Mucosa of rectum (tissue), 2 donors: ENCODE measurements around the gene PCK2.

Experiments used
- H3K27ac ChIP-seq, 2 donors: one replicate each; pipeline ENCODE4 v1.7.0; 2013; ENCODE audit warnings: inconsistent platforms in 2 of 2, low read depth in 2 of 2, low read length in 2 of 2
- H3K27me3 ChIP-seq, 2 donors: one replicate each; pipeline ENCODE4 v1.7.0; 2013; ENCODE audit warnings: low read length in 2 of 2; ENCODE audit not compliant: control insufficient read depth in 2 of 2, insufficient read depth in 2 of 2
- H3K36me3 ChIP-seq, 2 donors: one replicate each; pipeline ENCODE4 v1.7.0; 2013; ENCODE audit warnings: low read length in 2 of 2; ENCODE audit not compliant: control insufficient read depth in 2 of 2, insufficient read depth in 2 of 2
- H3K4me1 ChIP-seq, 2 donors: one replicate each; pipeline ENCODE4 v1.7.0; 2013; ENCODE audit warnings: low read length in 2 of 2, mild to moderate bottlenecking in 1 of 2; ENCODE audit not compliant: control insufficient read depth in 2 of 2, insufficient read depth in 2 of 2
- H3K4me3 ChIP-seq, 2 donors: one replicate each; pipeline ENCODE4 v1.7.0; 2013; ENCODE audit warnings: low read length in 2 of 2
- H3K9ac ChIP-seq, 2 donors: one replicate each; pipeline ENCODE4 v1.7.0; 2013; ENCODE audit warnings: low read length in 2 of 2, low read depth in 1 of 2, mild to moderate bottlenecking in 1 of 2
- H3K9me3 ChIP-seq, 2 donors: one replicate each; pipeline ENCODE4 v1.7.0; 2013; ENCODE audit warnings: low read length in 2 of 2; ENCODE audit not compliant: control insufficient read depth in 2 of 2
- donor health status: healthy.
- donor health status: Normal muscosa, but diverticular disease.

PCK2 gene

GRCh38 chr14:24151404-24152080 lies 57.4 kb downstream of the PCK2 start:
- peaks cover 46 to 55% of the 10 kb centered on the region in 2 donors for H3K36me3 ChIP-seq

More at GRCh38 chr14:24151404-24152080, 57.4 kb downstream of the PCK2 start:
- H3K27me3 ChIP-seq: no peaks in the 10 kb centered on the region
- H3K27ac ChIP-seq: no peak overlapping the region
- no peak overlapping the region for H3K4me3 ChIP-seq
- no peak overlapping the region for H3K9ac ChIP-seq
- no peaks in the 10 kb centered on the region for H3K9me3 ChIP-seq
- peaks cover 10 to 13% of the 10 kb centered on the region in 2 donors for H3K4me1 ChIP-seq
